SK-N-SH (cell line): ENCODE results near the gene CNBD2.

ENCODE experiments used
- CHD2 ChIP-seq: fragments of 150-350 bp; IDR thresholded peaks from 2 replicates; pipeline ENCODE4 v1.6.1; 2018; ENCODE audit warnings: low read length; ENCODE audit not compliant: partially characterized antibody
- GATA2 ChIP-seq: sonication (generic); formaldehyde crosslinking; IDR thresholded peaks from 2 replicates; pipeline ENCODE4 v1.5.0; 2020; ENCODE audit warnings: mild to moderate bottlenecking, missing genetic modification reagents
- NFIC ChIP-seq: IDR thresholded peaks from 2 replicates; pipeline ENCODE4 v1.4.0; 2012; ENCODE audit warnings: borderline replicate concordance
- NRF1 ChIP-seq: IDR thresholded peaks from 2 replicates; pipeline ENCODE4 v1.6.1; 2012; ENCODE audit warnings: low read depth, mild to moderate bottlenecking, low read length
- POLR2AphosphoS5 ChIP-seq: IDR thresholded peaks from 2 replicates; pipeline ENCODE4 v1.6.1; 2012; ENCODE audit warnings: low read depth, low read length
- RXRA ChIP-seq: IDR thresholded peaks from 2 replicates; pipeline ENCODE4 v1.4.0; 2012; ENCODE audit warnings: low read depth, mild to moderate bottlenecking, borderline replicate concordance
- TF ChIP-seq, protein P1 (sequence below): fragments of 200-600 bp; sonication (generic); IDR thresholded peaks from 2 replicates; pipeline ENCODE4 v1.6.1; 2017; ENCODE audit warnings: antibody characterized with exemption, mild to moderate bottlenecking, moderate library complexity
- TF ChIP-seq, protein P2 (sequence below): IDR thresholded peaks from 2 replicates; pipeline ENCODE4 v1.4.0; 2012; ENCODE audit warnings: low read depth, borderline replicate concordance

DNA sequence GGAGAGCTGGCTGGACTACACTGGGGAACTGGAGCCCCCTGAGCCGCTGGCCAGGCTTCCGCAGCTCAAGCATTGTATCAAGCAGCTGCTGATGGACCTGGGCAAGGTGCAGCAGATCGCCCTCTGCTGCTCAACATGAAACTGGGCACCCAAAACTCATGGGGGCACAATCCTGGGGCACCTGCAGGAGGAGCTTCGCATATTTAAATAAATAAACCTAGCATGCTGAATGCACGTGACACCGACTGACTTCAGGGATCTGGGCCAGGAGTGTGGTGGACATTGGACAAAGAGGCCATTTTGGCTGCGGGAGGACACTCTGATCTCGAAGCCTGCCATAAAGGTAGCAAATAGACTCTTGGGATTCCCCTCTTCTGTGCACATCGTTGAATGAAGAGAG, 20.9 kb upstream of the CNBD2 start:
- TF ChIP-seq, protein P1, sequence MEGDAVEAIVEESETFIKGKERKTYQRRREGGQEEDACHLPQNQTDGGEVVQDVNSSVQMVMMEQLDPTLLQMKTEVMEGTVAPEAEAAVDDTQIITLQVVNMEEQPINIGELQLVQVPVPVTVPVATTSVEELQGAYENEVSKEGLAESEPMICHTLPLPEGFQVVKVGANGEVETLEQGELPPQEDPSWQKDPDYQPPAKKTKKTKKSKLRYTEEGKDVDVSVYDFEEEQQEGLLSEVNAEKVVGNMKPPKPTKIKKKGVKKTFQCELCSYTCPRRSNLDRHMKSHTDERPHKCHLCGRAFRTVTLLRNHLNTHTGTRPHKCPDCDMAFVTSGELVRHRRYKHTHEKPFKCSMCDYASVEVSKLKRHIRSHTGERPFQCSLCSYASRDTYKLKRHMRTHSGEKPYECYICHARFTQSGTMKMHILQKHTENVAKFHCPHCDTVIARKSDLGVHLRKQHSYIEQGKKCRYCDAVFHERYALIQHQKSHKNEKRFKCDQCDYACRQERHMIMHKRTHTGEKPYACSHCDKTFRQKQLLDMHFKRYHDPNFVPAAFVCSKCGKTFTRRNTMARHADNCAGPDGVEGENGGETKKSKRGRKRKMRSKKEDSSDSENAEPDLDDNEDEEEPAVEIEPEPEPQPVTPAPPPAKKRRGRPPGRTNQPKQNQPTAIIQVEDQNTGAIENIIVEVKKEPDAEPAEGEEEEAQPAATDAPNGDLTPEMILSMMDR = peak; percentile 59
- TF ChIP-seq RXRA = no peak
- TF ChIP-seq NFIC = no peak
- TF ChIP-seq CHD2 = no peak
- TF ChIP-seq, protein P2, sequence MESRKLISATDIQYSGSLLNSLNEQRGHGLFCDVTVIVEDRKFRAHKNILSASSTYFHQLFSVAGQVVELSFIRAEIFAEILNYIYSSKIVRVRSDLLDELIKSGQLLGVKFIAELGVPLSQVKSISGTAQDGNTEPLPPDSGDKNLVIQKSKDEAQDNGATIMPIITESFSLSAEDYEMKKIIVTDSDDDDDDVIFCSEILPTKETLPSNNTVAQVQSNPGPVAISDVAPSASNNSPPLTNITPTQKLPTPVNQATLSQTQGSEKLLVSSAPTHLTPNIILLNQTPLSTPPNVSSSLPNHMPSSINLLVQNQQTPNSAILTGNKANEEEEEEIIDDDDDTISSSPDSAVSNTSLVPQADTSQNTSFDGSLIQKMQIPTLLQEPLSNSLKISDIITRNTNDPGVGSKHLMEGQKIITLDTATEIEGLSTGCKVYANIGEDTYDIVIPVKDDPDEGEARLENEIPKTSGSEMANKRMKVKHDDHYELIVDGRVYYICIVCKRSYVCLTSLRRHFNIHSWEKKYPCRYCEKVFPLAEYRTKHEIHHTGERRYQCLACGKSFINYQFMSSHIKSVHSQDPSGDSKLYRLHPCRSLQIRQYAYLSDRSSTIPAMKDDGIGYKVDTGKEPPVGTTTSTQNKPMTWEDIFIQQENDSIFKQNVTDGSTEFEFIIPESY = no peak
- no peak for TF ChIP-seq GATA2 (CRISPR knock-in tag)
- TF ChIP-seq POLR2AphosphoS5 = no peak
- no peak for TF ChIP-seq NRF1
